DND-41 (cell line): ENCODE data around the gene LARP4B.
A peak's percentile ranks its signal among the peaks of the same experiment; 100 is the strongest.

Source experiments
- EZH2 ChIP-seq: IDR thresholded peaks from 3 replicates; pipeline ENCODE4 v1.6.1; 2012; ENCODE audit warnings: borderline replicate concordance, low read depth, mild to moderate bottlenecking, moderate library complexity, low read length, inconsistent platforms; ENCODE audit not compliant: severe bottlenecking
- TF ChIP-seq, protein P1 (sequence below): IDR thresholded peaks from 2 replicates; pipeline ENCODE4 v1.5.1; 2012; ENCODE audit warnings: borderline replicate concordance, low read length, moderate library complexity, mild to moderate bottlenecking; ENCODE audit not compliant: poor library complexity, severe bottlenecking; ENCODE audit errors: extremely low read depth

DNA sequence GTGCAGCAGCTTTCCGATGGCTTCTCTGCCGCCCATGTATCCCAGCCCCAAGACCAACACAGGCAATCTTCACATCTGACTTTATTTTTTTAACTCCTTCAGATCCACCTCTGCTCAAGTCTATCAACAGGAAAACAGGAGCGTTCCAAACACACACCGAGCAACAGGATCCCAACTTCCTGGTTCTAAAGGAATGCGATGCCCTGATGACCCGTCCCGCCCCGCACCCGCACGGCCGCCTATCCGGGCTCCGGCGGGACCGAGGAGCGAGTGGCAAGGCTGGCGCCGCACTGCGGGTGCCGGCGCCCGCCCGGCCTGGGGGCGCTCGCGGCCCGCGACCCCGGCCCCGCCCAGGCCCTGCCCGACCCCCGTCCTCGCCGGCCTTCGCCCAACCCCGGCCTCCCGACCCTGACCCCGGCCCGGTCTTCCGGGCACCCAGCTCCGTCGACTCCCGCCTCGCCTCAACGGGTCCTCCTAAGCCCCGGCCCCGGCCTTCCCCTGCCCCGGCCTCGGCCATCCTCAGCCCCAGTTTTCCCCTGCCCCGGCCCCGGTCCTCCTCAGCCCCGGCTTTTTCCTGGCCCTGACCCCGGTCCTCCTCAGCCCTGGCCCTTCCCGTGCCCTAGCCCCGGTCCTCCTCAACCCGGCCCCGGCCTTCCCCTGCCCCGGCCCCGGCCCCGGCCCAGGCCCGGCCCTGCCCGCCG, 730 bp downstream of the LARP4B start:
- TF ChIP-seq, protein P1, sequence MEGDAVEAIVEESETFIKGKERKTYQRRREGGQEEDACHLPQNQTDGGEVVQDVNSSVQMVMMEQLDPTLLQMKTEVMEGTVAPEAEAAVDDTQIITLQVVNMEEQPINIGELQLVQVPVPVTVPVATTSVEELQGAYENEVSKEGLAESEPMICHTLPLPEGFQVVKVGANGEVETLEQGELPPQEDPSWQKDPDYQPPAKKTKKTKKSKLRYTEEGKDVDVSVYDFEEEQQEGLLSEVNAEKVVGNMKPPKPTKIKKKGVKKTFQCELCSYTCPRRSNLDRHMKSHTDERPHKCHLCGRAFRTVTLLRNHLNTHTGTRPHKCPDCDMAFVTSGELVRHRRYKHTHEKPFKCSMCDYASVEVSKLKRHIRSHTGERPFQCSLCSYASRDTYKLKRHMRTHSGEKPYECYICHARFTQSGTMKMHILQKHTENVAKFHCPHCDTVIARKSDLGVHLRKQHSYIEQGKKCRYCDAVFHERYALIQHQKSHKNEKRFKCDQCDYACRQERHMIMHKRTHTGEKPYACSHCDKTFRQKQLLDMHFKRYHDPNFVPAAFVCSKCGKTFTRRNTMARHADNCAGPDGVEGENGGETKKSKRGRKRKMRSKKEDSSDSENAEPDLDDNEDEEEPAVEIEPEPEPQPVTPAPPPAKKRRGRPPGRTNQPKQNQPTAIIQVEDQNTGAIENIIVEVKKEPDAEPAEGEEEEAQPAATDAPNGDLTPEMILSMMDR: peak; percentile 23
- TF ChIP-seq EZH2: no peak
